Activated CD4-positive, alpha-beta T cell treated with anti-CD3 and anti-CD28 coated beads, Interleukin-2, amount 10 ng/mL, durations not matched to agents 24 days and 14 days (primary cell): Measurements from ENCODE around the gene SMIM17. TPM values are rescaled to one million over a fixed set of nuclear protein-coding genes. Genes with fewer than 3 reads are reported as not detected.

ENCODE experiments used
- DNase-seq: peaks from one replicate; pipeline ENCODE4 v3.0.0; 2022
- H3K27ac Mint-ChIP-seq: one replicate; pipeline ENCODE4 v1.8.0; 2022; ENCODE audit warnings: mild to moderate bottlenecking, mixed read lengths
- H3K27me3 Mint-ChIP-seq: one replicate; pipeline ENCODE4 v1.8.0; 2022; ENCODE audit warnings: mixed read lengths
- H3K36me3 Mint-ChIP-seq: one replicate; pipeline ENCODE4 v1.8.0; 2022; ENCODE audit warnings: low read depth, mild to moderate bottlenecking, mixed read lengths
- H3K4me1 Mint-ChIP-seq: one replicate; pipeline ENCODE4 v1.8.0; 2021; ENCODE audit warnings: mixed read lengths
- H3K4me3 Mint-ChIP-seq: one replicate; pipeline ENCODE4 v1.8.0; 2022; ENCODE audit warnings: mild to moderate bottlenecking, moderate library complexity, mixed read lengths
- H3K9me3 Mint-ChIP-seq: one replicate; pipeline ENCODE4 v1.8.0; 2021; ENCODE audit warnings: mixed read lengths
- intact Hi-C: fragments of 100-400 bp; cut with micrococcal nuclease; formaldehyde crosslinking; loops from one replicate; pipeline ENCODE4 v1.15.1; 2023
- total RNA-seq: library from RNA; stranded (reverse); gene quantifications from 2 replicates; pipeline ENCODE4 v1.2.3, GENCODE V29; 2022

SMIM17 gene
- total RNA-seq, 1 donor from 2014 or later, result not detected

DNA sequence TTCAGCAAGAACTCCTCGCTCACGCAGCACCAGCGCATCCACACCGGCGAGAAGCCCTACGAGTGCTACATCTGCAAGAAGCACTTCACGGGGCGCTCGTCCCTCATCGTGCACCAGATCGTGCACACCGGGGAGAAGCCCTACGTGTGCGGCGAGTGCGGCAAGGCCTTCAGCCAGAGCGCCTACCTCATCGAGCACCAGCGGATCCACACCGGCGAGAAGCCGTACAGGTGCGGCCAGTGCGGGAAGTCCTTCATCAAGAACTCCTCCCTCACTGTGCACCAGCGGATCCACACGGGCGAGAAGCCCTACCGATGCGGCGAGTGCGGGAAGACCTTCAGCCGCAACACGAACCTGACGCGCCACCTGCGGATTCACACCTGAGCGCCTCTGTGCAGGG, 20.6 kb upstream of the SMIM17 start:
- Mint-ChIP-seq H3K27ac (no peak overlapping the region), H3K9me3 (peaks cover 24% of the 10 kb centered on the region), H3K4me1 (no peaks in the 10 kb centered on the region), H3K27me3 (no peaks in the 10 kb centered on the region), H3K36me3 (peaks cover 55% of the 10 kb centered on the region), H3K4me3 (no peak overlapping the region)
- no peak for DNase-seq
- intact Hi-C loops, result no loop called here

DNA sequence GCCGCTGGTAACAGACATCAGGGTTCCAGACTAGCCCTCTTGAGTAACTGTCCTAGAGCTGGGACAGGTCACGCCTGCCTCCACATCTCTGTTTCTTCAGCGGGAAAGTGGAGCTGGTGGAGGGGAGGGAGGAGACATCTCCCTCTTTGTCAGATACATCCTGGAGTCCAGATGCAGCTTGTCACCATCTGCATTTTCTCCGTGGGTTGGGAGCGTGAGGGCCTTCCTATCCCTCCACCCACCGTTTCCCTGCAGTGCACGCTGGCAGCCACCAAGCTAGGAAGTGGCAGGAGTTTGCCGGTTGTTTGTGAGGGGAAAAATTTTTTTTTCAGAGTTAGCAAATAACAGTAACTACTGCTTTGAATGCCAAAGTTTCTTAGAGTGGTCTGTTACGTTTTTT, 20.0 kb upstream of the SMIM17 start:
- H3K9me3 Mint-ChIP-seq, result peaks cover 27% of the 10 kb centered on the region
- intact Hi-C loops, result no loop called here
- H3K36me3 Mint-ChIP-seq, result peaks cover 49% of the 10 kb centered on the region
- H3K4me1 Mint-ChIP-seq, result no peaks in the 10 kb centered on the region
- H3K27ac Mint-ChIP-seq, result no peak overlapping the region
- no peak for DNase-seq
- no peaks in the 10 kb centered on the region for H3K27me3 Mint-ChIP-seq
- H3K4me3 Mint-ChIP-seq, result no peak overlapping the region

DNA sequence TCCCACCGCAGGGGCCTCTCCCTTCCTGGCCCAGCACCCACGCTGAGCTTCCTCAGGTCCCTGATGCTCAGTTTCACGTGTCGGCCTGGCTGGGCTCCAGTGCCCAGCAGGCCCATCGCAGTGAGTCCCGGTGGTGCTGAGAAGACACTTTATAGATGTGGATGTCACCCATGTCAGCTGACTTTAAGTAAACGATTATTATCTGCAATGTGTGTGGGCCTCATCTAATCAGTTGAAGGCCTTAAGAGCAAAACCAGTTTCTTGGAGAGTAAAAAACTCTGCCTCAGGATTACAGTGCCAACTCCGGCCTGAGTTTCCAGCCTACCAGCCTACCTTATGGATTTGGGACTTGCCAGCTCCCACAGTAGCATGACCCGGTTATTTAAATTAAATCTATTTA, 17.3 kb upstream of the SMIM17 start:
- no peak overlapping the region for H3K27ac Mint-ChIP-seq
- no peak for DNase-seq
- H3K4me3 Mint-ChIP-seq, result no peak overlapping the region
- peaks cover 29% of the 10 kb centered on the region for H3K36me3 Mint-ChIP-seq
- H3K27me3 Mint-ChIP-seq, result no peaks in the 10 kb centered on the region
- intact Hi-C loops, result no loop called here
- H3K9me3 Mint-ChIP-seq, result peaks cover 37% of the 10 kb centered on the region
- no peaks in the 10 kb centered on the region for H3K4me1 Mint-ChIP-seq

DNA sequence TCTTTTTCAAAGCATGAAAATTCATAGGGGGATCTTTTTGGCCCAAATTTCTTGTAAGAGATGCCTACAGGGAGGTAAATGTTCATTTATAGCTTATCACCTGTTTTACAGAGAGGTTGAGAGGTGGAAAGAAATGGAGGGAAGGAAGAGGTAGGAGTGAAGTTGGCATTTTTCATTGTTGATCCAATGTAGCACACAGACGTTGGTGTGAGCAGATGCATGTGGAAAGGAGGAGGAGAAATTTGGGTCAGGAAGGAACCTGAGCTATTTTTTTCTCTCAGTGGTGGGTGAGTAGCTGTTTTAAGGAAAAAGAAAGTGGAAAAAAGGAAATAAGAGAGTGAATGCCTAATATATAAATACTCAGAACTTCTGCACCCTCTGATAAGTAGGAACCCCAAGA, 9.9 kb upstream of the SMIM17 start:
- H3K27me3 Mint-ChIP-seq, result no peaks in the 10 kb centered on the region
- no peak for DNase-seq
- intact Hi-C loops, result no loop called here
- H3K4me3 Mint-ChIP-seq, result no peak overlapping the region
- H3K36me3 Mint-ChIP-seq, result peaks cover 2% of the 10 kb centered on the region
- no peaks in the 10 kb centered on the region for H3K4me1 Mint-ChIP-seq
- H3K27ac Mint-ChIP-seq, result no peak overlapping the region
- peaks cover 29% of the 10 kb centered on the region for H3K9me3 Mint-ChIP-seq

DNA sequence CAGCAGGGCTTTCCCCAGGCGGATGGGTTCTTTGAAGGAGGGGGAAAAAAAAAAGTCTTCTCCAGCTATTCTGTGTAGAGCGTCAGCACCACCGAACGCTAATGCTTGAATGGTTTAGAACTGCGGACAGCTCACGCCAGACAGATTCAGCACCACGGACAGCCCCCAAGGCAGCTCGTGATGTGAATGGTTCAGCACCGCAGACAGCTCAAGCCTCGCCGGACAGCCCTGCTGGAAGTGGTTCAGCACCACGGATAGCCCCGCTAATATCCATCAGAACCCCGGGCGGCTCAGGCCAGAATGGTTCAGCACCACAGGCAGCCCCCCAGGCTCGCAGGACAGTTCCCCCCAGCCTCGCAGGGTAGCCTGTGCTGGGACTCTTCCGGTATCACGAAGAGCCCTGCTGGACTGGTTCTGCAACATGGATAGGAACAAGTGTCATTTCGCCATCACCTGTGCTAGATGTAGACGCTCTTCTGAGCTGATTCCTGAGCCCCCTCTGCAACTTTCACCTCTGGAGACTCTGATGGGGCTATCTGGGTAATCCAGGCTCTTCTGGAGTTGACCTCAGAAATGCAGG, 4.9 kb upstream of the SMIM17 start:
- Mint-ChIP-seq H3K9me3 (peaks cover 20% of the 10 kb centered on the region), H3K36me3 (peaks cover 3% of the 10 kb centered on the region), H3K4me3 (no peak overlapping the region), H3K27ac (no peak overlapping the region), H3K27me3 (no peaks in the 10 kb centered on the region), H3K4me1 (no peaks in the 10 kb centered on the region)
- peak; percentile 82 for DNase-seq
- intact Hi-C loops, result no loop called here

DNA sequence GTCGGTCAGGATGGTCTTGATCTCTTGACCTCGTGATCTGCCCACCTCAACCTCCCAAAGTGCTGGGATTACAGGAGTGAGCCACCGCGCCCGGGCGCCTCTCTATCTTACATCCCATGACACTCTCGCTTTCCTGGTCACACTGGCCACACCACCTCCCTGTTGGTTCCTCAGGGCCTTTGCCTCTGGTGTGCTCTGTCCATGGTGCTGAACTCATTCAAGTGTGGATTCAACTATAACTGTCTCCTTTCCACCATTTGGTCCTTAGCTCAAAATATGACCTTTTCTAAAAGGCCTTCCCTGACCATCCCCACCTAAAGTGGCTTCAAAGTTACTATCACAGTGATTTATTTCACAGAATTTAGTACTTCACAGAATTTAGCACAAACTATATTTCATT, 3.7 kb upstream of the SMIM17 start:
- H3K27ac Mint-ChIP-seq, result no peak overlapping the region
- H3K27me3 Mint-ChIP-seq, result no peaks in the 10 kb centered on the region
- no peaks in the 10 kb centered on the region for H3K4me1 Mint-ChIP-seq
- intact Hi-C loops, result no loop called here
- H3K36me3 Mint-ChIP-seq, result peaks cover 7% of the 10 kb centered on the region
- H3K9me3 Mint-ChIP-seq, result peaks cover 25% of the 10 kb centered on the region
- H3K4me3 Mint-ChIP-seq, result no peak overlapping the region
- DNase-seq, result no peak

DNA sequence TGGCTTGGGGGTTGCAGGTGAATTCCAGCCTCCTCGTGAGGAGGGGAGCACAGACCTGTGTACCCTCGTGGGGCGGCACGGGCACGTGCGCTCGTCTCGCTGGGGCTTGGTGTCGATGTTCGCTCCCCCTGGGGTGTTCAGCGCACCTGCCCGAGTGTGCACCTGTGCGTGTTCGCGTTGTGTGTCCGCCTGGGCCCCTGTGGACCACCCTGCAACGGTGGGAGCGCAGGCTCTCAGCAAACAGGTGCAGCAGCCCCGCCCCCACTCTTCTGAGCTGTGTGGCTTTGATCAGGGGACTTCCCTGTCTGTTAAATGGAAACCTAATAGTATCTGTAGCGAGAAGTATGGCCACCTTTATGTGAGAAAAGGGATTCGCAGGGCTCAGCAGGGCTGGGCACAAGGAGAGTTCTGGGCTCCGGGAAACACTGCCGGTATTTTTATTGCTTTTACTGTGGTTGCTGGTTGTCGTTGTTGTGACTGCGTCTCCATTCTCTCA, 549 bp downstream of the SMIM17 start:
- H3K9me3 Mint-ChIP-seq, result peaks cover 32% of the 10 kb centered on the region
- intact Hi-C loops, result no loop called here
- DNase-seq, result no peak
- no peaks in the 10 kb centered on the region for H3K27me3 Mint-ChIP-seq
- H3K4me3 Mint-ChIP-seq, result no peak overlapping the region
- H3K27ac Mint-ChIP-seq, result no peak overlapping the region
- H3K4me1 Mint-ChIP-seq, result no peaks in the 10 kb centered on the region
- H3K36me3 Mint-ChIP-seq, result peaks cover 9% of the 10 kb centered on the region

DNA sequence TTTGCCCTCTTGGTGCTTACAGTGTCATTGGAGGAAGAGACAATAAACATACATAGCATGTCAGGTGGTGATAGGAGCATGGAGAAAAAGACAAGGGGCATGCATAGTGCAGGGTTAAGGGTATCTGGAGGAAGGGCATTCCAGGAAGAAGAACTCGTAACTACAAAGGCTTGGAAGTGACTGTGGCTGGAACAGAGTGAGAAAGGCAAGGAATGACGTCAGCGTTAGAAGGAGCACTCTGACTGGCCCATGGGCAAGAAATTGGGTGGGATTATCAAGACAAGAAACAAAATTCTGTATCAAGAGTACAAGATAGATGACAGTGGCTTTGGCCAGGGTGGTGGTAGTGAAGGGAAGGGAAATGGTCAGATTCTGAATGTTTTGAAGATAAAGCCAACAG, 11.2 kb downstream of the SMIM17 start:
- H3K4me1 Mint-ChIP-seq, result no peaks in the 10 kb centered on the region
- no peak overlapping the region for H3K27ac Mint-ChIP-seq
- no peak overlapping the region for H3K4me3 Mint-ChIP-seq
- intact Hi-C loops, result no loop called here
- DNase-seq, result no peak
- H3K36me3 Mint-ChIP-seq, result peaks cover 1% of the 10 kb centered on the region
- peaks cover 32% of the 10 kb centered on the region for H3K9me3 Mint-ChIP-seq
- no peaks in the 10 kb centered on the region for H3K27me3 Mint-ChIP-seq

DNA sequence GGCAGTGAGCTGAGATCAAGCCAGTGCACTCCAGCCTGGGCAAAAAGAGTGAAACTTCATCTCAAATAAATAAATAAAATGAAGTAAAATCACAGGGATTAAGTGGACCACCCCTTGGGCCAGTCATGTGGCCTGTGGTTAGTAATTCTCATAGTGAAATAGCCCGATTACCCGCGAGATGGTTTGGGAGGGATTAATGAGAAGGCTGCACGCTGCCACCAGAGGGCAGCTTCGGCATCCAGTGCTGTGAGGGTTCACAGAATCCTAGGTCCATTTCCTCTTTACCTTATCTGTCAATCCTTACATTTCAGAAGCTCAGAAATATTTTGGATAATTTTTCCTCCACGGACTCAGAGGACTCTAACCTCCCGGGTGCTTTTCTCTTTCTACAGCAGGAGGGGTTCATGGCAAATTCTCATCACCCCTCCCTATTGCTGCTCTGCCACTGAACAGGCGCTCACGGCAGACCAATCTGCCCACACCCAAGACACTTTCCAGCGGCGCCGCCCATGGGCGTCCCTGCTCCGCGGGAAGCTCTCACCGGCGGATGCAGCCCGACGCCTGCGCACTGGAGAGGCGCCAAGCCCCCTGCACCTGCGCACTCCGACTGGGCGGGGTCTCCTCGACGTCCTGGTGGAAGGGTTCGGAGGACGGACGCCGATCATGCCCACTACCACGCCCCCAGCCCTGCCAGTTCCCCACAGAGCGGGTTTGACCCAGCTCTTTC, 17.6 kb downstream of the SMIM17 start:
- Mint-ChIP-seq H3K27ac (no peak overlapping the region), H3K4me3 (no peak overlapping the region), H3K4me1 (no peaks in the 10 kb centered on the region), H3K27me3 (no peaks in the 10 kb centered on the region), H3K9me3 (peaks cover 16% of the 10 kb centered on the region), H3K36me3 (no peaks in the 10 kb centered on the region)
- no peak for DNase-seq
- intact Hi-C loops, result no loop called here

DNA sequence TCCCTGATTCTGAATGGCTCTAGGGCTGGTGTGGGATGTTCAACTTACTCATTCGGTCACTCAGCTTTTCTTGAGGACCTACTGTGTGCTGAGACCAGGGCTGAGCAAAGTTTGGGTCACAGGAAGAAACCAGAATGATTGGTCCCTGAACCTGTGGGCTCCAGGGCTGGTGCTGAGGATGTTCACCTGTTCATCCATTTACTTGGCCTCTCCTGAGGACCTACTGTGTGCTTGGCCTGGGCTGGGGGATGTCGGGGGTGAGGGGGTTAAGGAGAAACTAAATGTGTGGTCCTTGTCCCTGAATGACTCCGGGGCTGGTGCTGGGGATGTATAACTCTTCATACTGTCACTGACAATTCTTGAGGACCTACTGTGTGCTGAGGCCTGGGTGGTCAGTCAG, 18.3 kb downstream of the SMIM17 start:
- intact Hi-C loops, result no loop called here
- Mint-ChIP-seq H3K4me3 (no peak overlapping the region), H3K9me3 (peaks cover 12% of the 10 kb centered on the region), H3K27me3 (no peaks in the 10 kb centered on the region), H3K27ac (no peak overlapping the region), H3K4me1 (no peaks in the 10 kb centered on the region), H3K36me3 (no peaks in the 10 kb centered on the region)
- no peak for DNase-seq

DNA sequence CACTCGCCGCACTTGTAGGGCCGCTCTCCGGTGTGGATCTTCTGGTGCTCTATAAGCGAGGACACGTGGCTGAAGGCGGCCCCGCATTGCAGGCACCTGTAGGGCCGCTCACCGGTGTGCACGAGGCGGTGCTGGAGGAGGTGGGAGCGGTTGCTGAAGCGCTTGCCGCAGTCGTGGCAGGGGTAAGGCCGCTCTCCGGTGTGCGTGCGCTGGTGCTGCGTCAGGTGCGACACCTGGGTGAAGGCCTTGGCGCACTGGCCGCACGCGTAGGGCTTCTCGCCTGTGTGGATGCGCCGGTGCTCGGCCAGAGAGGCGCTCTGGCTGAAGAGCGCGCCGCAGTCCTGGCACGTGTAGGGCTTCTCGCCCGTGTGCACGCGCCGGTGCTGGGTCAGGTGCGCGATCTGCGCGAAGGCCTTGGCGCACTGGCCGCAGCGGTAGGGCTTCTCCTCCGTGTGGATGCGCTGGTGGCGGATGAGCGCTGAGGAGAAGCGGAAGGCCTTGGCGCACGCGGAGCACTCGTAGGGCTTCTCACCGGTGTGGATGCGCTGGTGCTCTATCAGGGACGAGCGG, 21.1 kb downstream of the SMIM17 start:
- H3K4me3 Mint-ChIP-seq, result no peak overlapping the region
- intact Hi-C loops, result no loop called here
- DNase-seq, result no peak
- no peaks in the 10 kb centered on the region for H3K27me3 Mint-ChIP-seq
- no peak overlapping the region for H3K27ac Mint-ChIP-seq
- H3K9me3 Mint-ChIP-seq, result peaks cover 15% of the 10 kb centered on the region
- H3K4me1 Mint-ChIP-seq, result no peaks in the 10 kb centered on the region
- no peaks in the 10 kb centered on the region for H3K36me3 Mint-ChIP-seq

DNA sequence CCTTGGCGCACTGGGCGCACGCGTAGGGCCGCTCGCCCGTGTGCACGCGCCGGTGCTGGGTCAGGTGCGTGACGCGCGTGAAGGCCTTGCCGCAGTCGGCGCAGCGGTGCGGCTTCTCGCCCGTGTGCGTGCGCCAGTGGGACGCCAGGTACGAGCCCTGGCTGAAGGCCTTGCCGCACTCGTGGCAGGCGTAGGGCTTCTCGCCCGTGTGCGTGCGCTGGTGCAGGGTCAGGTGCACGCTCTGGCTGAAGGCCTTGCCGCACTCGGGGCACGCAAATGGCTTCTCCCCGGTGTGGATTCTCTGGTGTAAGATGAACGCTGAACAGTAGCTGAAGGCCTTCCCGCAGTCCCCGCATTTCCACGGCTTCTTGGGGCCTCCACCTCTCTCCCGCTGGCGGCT, 21.6 kb downstream of the SMIM17 start:
- Mint-ChIP-seq H3K4me1 (no peaks in the 10 kb centered on the region), H3K9me3 (peaks cover 10% of the 10 kb centered on the region), H3K27me3 (no peaks in the 10 kb centered on the region), H3K27ac (no peak overlapping the region), H3K36me3 (no peaks in the 10 kb centered on the region), H3K4me3 (no peak overlapping the region)
- intact Hi-C loops, result no loop called here
- DNase-seq, result no peak

DNA sequence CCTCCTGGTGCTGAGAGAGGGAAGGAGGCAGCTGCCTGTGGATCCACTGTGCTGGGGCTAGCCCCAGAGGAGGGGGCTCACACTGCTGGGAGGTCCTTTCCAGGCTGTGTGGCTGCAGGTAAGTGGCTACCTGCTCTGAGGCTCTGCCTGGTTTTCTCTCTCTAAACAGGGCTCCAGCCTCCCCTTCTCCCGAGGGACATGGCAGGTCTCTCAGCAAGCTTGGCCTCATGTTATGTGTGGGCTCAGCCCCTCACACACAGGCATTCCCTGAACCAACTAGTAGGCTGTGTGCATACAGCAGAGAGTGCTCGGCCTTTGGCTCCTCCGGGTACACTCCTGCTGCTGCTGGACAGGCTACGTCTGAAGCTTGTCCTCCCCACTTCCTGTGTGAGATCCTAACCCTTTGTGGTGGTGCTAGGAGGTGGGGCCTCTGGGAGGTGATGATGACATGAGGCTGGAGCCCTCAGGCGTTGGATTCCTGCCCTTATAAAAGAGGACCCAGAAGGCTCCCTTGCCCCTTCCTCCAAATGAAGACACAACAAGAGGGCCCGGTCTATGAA, 24.4 kb downstream of the SMIM17 start:
- H3K4me1 Mint-ChIP-seq, result no peaks in the 10 kb centered on the region
- H3K4me3 Mint-ChIP-seq, result no peak overlapping the region
- DNase-seq, result no peak
- H3K27ac Mint-ChIP-seq, result no peak overlapping the region
- peaks cover 14% of the 10 kb centered on the region for H3K9me3 Mint-ChIP-seq
- intact Hi-C loops, result no loop called here
- H3K36me3 Mint-ChIP-seq, result peaks cover 3% of the 10 kb centered on the region
- H3K27me3 Mint-ChIP-seq, result no peaks in the 10 kb centered on the region

DNA sequence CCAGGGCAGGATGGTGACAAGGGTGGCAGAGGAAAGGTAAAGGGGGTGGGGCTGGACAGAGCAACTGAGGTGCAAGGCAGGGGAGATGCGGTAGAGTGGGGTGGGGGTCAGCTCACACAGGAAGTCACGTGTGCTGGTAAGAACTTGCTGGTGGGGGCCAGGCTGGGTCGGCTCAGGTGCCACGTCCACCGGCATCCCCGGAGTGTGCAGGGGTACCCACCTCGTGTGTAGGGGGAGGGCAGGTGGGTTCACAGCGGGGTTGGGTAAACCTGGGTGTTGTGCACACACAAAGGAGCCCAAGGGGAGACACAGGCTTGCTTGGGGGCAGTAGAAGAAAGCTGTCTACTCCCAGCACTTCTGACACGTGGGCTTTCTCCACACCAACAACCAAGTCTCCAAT, 25.7 kb downstream of the SMIM17 start:
- Mint-ChIP-seq H3K27me3 (no peaks in the 10 kb centered on the region), H3K9me3 (peaks cover 12% of the 10 kb centered on the region), H3K4me3 (no peak overlapping the region), H3K4me1 (no peaks in the 10 kb centered on the region), H3K27ac (no peak overlapping the region), H3K36me3 (peaks cover 3% of the 10 kb centered on the region)
- intact Hi-C loops, result no loop called here
- DNase-seq, result no peak
